Hematopoietic multipotent progenitor cell treated with erythropoietin and hydrocortisone succinate and interleukin-3 and kit ligand, for 4 days (in vitro differentiated cells): ENCODE data around the gene TMEM39A.

Experiments used
- DNase-seq: peaks from one replicate; pipeline ENCODE4 v3.0.0-alpha.2; 2015

Gene TMEM39A

GRCh38 chr3:119395923-119396358 lies 67.5 kb downstream of the TMEM39A start:
- DNase-seq: no peak

- DNase-seq: no peak
Measured at GRCh38 chr3:119388577-119388976, 74.8 kb downstream of the TMEM39A start.

GRCh38 chr3:119382134-119382533 lies 81.3 kb downstream of the TMEM39A start:
- no peak for DNase-seq

GRCh38 chr3:119380697-119381096 lies 82.7 kb downstream of the TMEM39A start:
- no peak for DNase-seq
